HuH-7.5 (cell line): ENCODE measurements around the gene CLEC16A.

ENCODE experiments used
- DNase-seq: peaks from one replicate; pipeline ENCODE4 v3.0.0; 2011; ENCODE audit warnings: low spot score

The CLEC16A gene

DNA sequence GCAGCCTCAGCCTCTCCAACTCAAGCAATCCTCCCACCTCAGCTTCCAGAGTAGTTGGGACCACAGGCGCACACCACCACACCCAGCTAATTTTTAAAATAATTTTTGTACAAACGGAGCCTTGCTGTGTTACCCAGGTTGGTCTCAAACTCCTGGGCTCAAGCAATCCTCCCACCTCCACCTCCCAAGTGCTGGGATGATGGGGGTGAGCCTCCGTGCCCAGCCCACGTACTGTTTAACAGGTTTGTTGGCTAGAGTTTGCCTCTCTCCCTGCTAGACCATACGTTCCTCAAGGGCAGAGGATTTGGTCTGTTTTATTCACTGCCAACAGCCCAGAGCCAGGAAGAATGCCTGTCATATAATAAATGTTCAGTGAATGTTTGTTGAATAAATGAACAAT is 285.1 kb downstream of the CLEC16A start:
- no peak for DNase-seq

DNA sequence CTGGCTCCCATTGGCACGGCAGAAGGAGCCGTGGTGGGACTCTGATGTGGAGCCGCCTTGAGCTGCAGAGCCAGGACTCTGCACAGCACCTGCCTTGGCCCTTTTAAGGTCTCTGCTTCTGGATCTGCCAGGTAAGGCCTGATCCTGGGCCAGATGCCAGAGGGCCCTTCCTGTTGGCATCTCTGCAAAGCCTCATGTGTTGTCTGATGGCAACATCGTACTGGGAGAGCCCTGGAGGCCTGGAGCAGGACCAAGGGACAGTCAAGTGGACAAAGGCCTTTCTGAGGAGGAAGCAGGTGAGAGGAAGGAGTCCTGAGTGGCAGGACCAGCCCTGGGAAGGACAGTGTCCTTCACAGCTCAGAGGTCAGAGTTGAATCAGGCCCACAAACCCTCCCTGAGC is 285.5 kb downstream of the CLEC16A start:
- DNase-seq, result no peak

- no peak for DNase-seq
Observed at GRCh38 chr16:11231367-11231970, 287.1 kb downstream of the CLEC16A start.
